Brain microvascular endothelial cell (primary cell): ENCODE results near the gene NMB.

ENCODE experiments used
- DNase-seq: peaks from one replicate; pipeline ENCODE4 v3.0.0-alpha.2; 2020
- H3K27ac ChIP-seq: fragments of 250-450 bp; sonication (Bioruptor Pico); 2 replicates; pipeline ENCODE4 v1.5.1; 2020; ENCODE audit warnings: mild to moderate bottlenecking, moderate library complexity
- H3K27me3 ChIP-seq: fragments of 250-450 bp; sonication (Bioruptor Pico); replicated peaks from 2 replicates; pipeline ENCODE4 v1.5.1; 2020; ENCODE audit warnings: mild to moderate bottlenecking
- H3K36me3 ChIP-seq: fragments of 250-450 bp; sonication (Bioruptor Pico); replicated peaks from 2 replicates; pipeline ENCODE4 v1.5.1; 2020; ENCODE audit warnings: mild to moderate bottlenecking
- H3K4me3 ChIP-seq: 2 replicates; pipeline ENCODE4 v1.5.1; 2011; ENCODE audit warnings: low read depth, mild to moderate bottlenecking, control low read depth, low read length, moderate library complexity
- CTCF ChIP-seq: IDR thresholded peaks from 2 replicates; pipeline ENCODE4 v1.5.1; 2011; ENCODE audit warnings: low read depth, mild to moderate bottlenecking, moderate library complexity, low read length, control low read depth, inconsistent platforms; ENCODE audit errors: missing control alignments
- in situ Hi-C: cut with HindIII; loops from 2 replicates; pipeline ENCODE4 v1.10.0; 2017; ENCODE audit warnings: low sequenced_read_pairs, low pct_ligation_motif_present

NMB gene

DNA sequence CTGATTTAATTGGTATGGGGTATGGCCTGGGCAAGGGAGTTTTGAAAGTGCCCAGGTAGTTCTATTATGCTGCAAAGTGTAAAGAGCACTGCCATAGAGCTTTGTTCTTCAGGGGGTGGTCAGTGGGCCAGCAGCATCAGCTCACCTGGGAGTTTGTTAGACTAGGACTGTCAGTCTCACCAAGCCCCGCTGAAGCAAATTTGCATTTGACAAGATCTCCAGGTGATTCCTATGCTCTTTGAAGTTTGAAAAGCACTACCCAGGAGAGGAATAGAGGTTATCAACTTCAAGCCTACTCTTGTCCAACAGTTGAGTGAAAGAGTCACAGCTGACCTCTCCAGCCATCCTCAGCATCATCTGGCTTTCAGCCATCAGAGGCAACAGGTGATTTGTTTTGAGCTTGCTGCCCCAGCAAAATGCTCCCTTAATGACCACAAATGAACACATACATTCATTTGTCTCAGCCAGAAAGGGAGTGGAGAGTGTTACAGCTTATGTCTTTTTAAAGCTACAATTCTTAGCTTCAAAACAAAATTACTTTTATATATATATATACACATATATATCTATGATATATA lies 49.2 kb downstream of the NMB start:
- no peaks in the 10 kb centered on the region for H3K27me3 ChIP-seq
- H3K4me3 ChIP-seq, result no peak overlapping the region
- no peak for DNase-seq
- no peak for TF ChIP-seq CTCF
- H3K27ac ChIP-seq, result no peak overlapping the region
- in situ Hi-C loops, result no loop called here
- peaks cover 27% of the 10 kb centered on the region for H3K36me3 ChIP-seq

DNA sequence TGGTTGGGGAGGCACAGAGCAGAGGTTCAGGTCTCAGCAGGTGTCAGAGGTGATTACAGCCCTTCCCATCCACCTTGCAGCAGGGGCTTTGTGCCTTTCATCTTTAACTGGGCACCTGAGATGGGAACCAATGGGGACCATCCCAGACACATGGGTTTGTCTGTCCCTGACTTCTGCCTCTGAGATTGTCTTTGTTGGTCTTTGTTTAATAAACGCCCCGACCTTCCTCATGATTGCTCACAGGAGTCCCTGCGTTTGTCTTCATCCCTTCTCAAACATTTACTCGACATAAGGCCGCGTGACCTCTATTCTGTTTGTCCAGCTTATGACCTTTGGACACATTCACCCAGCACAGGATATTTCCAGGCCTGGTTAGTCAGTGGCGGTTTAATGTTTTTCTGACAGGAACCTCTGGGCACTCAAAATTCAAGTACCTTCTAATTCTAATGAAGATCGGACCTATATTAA lies 51.3 kb downstream of the NMB start:
- in situ Hi-C loops, result no loop called here
- H3K4me3 ChIP-seq, result no peak overlapping the region
- H3K27me3 ChIP-seq, result no peaks in the 10 kb centered on the region
- H3K36me3 ChIP-seq, result peaks cover 28% of the 10 kb centered on the region
- TF ChIP-seq CTCF, result no peak
- no peak for DNase-seq
- no peak overlapping the region for H3K27ac ChIP-seq

GRCh38 chr15:84605554-84605882 lies 52.5 kb downstream of the NMB start:
- TF ChIP-seq CTCF, result no peak
- in situ Hi-C loops, result no loop called here
- no peak overlapping the region for H3K4me3 ChIP-seq

More at GRCh38 chr15:84605554-84605882, 52.5 kb downstream of the NMB start:
- no peak for DNase-seq
- no peak overlapping the region for H3K27ac ChIP-seq
- H3K27me3 ChIP-seq, result no peaks in the 10 kb centered on the region
- H3K36me3 ChIP-seq, result peaks cover 28% of the 10 kb centered on the region
